Suppressor macrophage treated with lipopolysaccharide for 4 hours (primary cell): ENCODE results near the gene CCDC88C.

Experiments used
- DNase-seq: peaks from one replicate; pipeline ENCODE4 v3.0.0-alpha.2; 2020

The CCDC88C gene

GRCh38 chr14:91326514-91327249, 90.9 kb downstream of the CCDC88C start:
- DNase-seq = no peak

DNA sequence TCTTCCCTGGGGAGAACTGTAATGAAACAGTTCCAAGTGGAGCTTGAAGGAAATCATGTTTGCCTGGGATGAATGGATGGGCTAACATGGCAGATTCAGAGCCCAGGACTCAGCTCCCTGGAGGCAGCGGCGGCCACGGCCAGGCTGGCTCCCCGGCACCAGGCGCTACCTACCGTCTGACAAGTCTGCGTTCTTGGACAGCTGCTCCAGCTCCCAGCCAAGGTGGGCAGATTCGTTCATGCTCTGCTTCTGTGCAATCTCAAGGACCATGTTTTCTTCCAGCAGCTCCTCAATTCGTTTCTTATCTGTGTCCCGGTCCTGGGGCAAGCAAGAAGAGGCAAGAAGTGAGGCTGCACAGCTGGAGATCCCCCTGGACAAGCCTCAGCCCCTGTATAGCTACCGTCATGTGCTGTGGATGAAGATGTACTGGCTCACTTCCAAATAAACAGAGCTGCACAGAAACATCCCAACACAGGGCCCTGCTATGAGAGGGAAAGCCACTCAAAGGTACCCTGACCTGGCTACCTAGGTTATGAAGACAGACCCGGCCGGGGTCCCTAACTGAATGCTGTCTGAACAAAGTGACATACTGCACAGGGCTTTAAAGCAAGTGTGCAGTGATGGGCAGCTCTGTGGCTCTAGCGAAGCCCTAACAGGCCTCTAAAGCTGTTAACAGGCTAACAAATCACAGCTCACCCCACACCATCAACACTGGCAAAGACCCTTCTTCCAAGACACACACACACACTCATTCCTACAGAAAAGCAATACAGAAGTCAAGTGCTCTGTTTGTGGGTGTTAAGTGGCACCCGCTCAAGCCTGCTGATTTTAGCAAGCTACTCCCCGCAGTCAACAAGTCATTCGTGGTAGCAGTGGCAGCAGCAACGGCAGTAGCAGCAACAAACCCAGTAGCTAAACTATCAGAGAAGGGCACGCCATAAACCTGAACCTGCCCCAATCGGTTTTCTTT, 92.7 kb downstream of the CCDC88C start:
- no peak for DNase-seq

DNA sequence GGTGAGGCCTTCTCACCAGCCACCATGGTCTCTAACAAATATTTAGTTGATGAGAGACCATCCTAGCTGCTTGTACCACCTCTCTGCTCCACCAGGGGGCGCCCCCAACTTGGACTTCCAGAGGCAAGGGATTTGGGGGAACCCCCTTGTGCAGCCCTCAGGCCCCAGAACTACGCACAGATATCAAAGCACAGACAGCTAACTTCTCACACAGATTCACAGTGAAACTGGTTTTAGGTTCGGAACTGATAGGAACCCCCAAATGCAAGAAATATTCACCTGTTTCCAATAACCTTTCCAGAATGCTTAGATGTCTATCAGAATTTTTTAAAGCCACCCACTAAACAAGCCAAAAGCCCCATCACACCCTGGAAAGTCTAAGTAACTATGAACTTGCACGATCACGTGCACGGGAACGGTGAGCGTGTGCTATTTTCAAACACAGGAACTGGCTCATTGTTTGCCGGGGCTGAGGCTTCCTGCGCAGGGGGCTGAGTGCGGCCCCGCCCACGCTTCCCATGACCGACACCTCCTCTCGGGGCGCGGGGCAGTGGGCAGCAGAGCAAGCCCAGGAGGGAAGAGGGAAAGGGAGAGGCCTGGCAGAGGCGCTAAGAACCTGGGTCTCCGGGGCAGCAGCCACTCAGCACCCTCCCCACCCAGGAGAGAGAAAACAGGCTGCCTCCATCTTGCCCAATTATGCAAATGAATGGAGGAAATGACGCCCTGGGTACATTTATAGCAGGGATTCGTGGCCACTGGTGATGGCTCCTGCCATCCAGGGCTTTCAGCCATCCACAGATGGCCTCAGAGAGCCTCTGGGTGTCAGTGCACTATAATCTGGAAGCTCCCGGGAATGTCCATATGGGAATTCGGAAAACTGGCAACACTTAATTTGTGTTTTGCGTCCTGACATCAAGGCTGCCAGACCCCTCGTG, 93.7 kb downstream of the CCDC88C start:
- DNase-seq = peak; percentile 89

GRCh38 chr14:91323031-91323430, 94.6 kb downstream of the CCDC88C start:
- no peak for DNase-seq

DNA sequence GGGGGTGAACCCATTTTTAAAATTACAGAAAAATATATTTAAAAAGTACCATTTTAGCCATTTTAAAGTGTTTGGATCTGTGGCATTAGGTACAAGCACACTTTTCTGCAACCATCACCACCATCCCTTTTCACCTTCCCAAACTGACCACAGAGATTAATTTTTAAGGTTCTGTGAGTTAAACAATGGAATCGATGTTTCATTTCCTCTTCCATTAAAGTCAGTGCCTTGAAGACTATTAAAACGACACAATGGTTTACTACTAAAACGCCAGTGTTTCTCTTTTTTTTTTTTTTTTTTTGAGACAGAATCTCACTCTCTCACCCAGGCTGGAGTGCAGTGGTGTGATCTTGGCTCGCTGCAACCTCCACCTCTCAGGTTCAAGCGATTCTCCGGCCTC, 95.0 kb downstream of the CCDC88C start:
- DNase-seq = no peak

- DNase-seq = no peak
Observed at GRCh38 chr14:91321131-91321530, 96.5 kb downstream of the CCDC88C start.

DNA sequence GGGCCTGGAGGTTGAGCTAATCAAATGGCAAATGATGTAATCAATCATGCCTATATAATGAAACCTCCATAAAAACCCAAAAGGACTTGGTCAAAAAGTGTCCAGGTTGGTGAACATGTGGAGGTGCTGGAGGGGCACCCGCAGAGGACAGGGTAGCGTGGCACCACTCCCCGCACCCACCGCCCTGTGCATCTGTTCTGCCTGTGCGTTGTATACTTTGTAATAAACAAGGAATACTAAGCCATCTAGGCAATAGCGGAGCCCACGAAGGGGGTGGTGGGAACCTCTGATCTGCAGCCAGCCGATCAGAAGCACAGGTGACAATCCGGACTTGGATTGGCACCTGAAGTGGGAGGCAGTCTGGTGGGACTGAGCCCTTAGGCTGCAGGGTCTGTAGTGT, 97.4 kb downstream of the CCDC88C start:
- no peak for DNase-seq

GRCh38 chr14:91318911-91319310, 98.7 kb downstream of the CCDC88C start:
- DNase-seq = no peak

DNA sequence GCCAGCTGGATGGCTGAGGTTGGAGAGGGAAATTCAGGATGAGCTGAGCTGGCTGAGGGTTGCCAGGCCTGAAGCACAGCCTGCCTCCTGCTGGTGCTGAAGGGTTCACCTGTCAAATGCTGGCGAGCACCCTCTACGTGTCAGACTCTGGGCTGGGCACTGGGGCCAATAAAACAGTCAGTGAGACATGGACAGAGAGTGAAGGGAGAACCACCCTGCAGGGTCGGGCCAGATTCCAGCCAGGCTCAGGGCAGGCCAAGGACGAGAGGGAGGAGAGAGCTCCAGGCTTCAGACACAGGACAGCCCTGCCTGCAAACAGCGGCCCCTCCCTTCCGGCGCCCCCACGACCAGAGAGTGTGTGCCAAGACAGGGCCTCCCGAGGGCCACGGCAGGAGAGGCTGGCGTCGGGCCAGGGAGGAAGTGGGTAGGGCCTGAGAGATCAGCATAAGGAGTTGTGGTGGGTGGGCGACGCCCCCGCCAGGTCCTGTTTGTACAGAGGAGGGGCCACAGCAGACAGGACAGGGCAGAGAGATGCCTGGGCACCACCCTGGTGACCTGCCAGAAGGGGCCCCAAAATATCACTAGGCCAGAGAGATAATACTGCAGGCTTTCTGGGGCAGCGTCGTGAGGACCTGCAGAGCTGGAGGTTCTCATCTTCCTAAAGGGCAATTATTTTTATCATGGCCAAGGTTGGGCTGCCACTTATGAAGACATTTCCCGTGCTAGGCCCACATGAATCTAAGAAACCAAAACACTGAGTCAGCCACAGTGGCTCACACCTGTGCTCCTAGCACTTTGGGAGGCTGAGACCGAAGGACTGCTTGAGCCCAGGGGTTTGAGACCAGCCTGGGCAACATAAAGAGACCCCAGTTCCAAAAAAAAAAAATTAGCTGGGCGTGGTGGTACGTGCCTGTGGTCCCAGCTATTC, 100.0 kb downstream of the CCDC88C start:
- DNase-seq = peak; percentile 43

DNA sequence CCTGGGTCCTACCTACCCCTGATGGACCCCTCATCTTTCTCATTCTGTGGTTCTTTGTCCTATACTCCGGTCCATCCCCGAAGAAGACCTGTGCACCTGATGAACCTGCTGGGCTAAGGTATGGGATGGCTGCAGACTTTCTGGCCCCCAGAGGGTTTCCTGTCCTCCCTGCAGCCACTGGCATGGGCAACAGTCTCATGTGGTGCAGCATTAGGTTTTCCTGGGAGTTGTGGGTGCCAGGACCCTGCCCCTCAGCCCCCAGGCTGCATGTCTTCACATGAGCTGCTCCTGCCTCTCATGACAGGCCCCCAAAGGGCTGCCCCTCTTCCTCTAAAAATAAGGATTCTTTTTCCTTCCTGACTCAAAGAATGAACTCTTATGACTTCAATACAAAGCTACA, 100.9 kb downstream of the CCDC88C start:
- DNase-seq = no peak

DNA sequence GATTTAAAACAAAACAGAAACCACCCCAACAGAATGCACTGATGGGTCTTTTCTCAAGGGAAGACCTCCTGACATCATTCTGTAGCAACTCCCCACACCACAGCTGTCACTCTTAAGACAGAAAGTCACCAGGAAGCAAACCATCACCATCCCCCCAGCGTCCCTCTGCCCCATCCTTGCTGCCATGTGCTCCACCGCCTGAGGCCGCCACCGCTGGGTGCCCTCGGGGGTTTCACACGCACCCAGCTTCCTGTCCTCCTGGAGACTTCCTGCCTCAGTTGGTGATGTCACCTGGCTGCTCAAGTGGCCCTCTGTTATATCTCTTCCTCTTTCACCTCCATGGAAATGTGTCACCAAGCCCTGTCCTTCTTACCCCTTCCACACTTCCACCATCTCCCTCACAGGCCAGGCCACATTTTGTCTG, 101.8 kb downstream of the CCDC88C start:
- peak; percentile 72 for DNase-seq

- DNase-seq = no peak
Observed at GRCh38 chr14:91313852-91314251, 103.8 kb downstream of the CCDC88C start.

DNA sequence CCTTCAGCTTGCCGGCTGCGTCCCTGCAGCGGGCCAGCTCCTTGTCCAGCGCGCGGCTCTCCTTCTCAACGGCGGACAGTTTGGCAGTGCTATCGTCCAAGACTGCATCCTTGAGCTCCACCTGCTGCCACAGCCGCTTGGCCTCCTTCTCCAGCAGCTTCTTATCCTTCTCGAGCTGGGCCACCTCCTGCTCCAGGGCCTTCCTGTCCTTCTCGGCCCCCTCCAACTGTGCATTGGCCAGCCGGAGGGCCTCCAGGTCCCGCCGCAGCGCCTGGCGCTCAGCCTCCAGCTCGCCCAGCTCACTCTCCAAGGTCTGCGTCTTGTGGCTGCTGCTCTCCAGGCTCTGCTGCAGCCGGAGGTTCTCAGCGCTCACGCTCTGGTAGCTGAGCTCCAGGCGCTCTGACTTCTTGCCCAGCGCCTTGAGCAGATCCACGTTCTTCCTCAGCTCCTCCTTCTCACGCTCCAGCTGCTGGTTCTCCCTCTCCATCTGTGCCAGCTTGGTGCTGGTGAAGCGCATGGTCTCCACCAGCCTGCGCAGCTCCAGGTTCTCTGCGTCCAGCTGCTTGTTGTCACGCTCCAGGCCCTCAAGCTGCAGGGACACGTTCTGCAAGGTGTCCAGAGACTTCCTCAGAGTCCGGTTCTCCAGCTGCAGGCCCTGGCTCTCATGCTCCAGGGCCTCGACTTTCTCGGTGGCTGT, 104.3 kb downstream of the CCDC88C start:
- no peak for DNase-seq

GRCh38 chr14:91311284-91311662, 106.3 kb downstream of the CCDC88C start:
- DNase-seq = peak; percentile 31

GRCh38 chr14:91310606-91311283, 106.9 kb downstream of the CCDC88C start:
- no peak for DNase-seq

- no peak for DNase-seq
Observed at GRCh38 chr14:91309756-91310280, 107.8 kb downstream of the CCDC88C start.

DNA sequence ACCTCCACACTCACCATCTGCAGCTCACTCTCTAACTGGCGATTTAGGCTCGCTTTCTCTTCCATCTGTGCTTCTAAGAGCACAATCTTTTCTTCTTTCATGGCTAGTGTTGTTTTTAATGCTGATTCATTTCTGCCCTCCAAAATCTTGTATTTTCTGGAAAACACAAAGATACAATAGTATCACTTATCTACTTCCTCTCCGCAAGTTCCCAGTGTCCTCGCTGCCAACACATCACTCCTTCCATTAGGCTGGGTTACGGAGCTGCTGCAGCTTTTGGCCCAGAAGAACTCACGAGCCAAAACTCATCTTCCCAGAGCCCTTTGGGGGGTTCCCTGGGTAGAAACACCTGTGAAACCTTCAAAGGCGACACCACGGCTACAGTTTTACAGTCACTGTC, 109.3 kb downstream of the CCDC88C start:
- DNase-seq = no peak

GRCh38 chr14:91307652-91308051, 110.0 kb downstream of the CCDC88C start:
- DNase-seq = no peak

DNA sequence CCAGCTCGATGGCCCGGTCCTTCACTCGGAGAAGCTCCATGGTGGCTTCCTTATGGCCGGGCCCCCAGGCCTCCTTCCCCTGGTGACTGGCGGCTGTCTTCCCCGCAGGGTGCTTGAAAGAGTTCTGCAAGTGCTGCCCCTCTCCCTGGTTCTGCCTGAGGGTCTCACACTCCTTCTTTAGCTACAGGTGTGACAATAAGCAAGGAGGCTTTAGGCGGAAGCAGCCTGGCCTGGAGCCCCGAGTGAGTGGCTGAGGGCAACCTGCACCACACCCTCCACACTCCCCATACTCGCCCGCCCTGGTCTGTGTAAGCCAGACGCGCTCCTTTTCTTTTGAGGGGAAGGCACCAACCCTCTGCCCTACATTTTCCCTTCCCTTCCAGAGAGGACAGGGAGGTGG, 110.6 kb downstream of the CCDC88C start:
- no peak for DNase-seq

DNA sequence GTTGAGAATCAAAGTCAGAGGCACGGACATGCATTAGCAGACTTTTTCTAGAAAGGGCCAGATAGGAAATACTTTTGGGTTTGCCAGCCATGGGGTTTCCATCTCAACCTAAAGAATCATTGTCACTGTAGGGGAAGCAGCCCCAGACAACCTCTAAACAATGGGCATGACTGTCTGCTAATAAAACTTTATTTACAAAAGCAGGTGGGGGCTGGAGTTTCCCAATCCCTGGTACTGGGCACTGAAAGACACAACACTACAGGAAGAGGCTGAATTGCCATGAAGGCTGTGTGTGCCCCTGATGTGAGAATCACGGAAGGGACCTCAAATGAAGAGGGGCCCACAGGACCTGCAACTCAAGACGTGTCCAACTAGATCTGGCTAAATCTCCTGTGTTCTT, 111.1 kb downstream of the CCDC88C start:
- no peak for DNase-seq
